Fibroblast of lung (primary cell): ENCODE measurements around the gene INHBE. TPM values are rescaled to one million over a fixed set of nuclear protein-coding genes. Genes with fewer than 3 reads are reported as not detected.

Experiments used
- DNase-seq, 2 donors: peaks; one replicate each; pipeline versions ENCODE4 v3.0.0 to v3.0.0-alpha.2; 2010; ENCODE audit warnings: low read depth in 2 of 2
- H2AFZ ChIP-seq: 2 replicates; pipeline ENCODE4 v1.5.1; 2012; ENCODE audit warnings: low read length, control low read depth, inconsistent platforms
- H3K27ac ChIP-seq: 2 replicates; pipeline ENCODE4 v1.5.1; 2011; ENCODE audit warnings: low read length, control low read depth; ENCODE audit not compliant: insufficient read depth
- H3K27me3 ChIP-seq: 2 replicates; pipeline ENCODE4 v1.5.1; 2011; ENCODE audit warnings: mild to moderate bottlenecking, low read length; ENCODE audit not compliant: control insufficient read depth, insufficient read depth
- H3K36me3 ChIP-seq: 2 replicates; pipeline ENCODE4 v1.5.1; 2011; ENCODE audit warnings: low read length; ENCODE audit not compliant: control insufficient read depth, insufficient read depth
- H3K4me1 ChIP-seq: 2 replicates; pipeline ENCODE4 v1.5.1; 2011; ENCODE audit warnings: low read length; ENCODE audit not compliant: control insufficient read depth, insufficient read depth; ENCODE audit errors: extremely low read depth
- H3K4me2 ChIP-seq: 2 replicates; pipeline ENCODE4 v1.5.1; 2011; ENCODE audit warnings: low read length, control low read depth; ENCODE audit not compliant: insufficient read depth; ENCODE audit errors: extremely low read depth
- H3K4me3 ChIP-seq, 4 experiments: fragments of 200-600 bp in 1 of 4; sonication (generic) in 1 of 4; replicated peaks in 1 of 4; 2 replicates each; pipeline ENCODE4 v1.5.1; 2011 to 2016; ENCODE audit warnings: low read length in 4 of 4, low read depth in 3 of 4, mild to moderate bottlenecking in 3 of 4, control low read depth in 2 of 4, inconsistent platforms in 1 of 4, mixed read lengths in 1 of 4; ENCODE audit not compliant: insufficient read depth in 1 of 4; ENCODE audit errors: control extremely low read depth in 1 of 4
- H3K79me2 ChIP-seq: 2 replicates; pipeline ENCODE4 v1.5.1; 2012; ENCODE audit warnings: mild to moderate bottlenecking, low read length, inconsistent platforms; ENCODE audit not compliant: control insufficient read depth, insufficient read depth
- H3K9ac ChIP-seq: 2 replicates; pipeline ENCODE4 v1.5.1; 2011; ENCODE audit warnings: mild to moderate bottlenecking, low read length, control low read depth; ENCODE audit not compliant: insufficient read depth
- H3K9me3 ChIP-seq: 2 replicates; pipeline ENCODE4 v1.5.1; 2012; ENCODE audit warnings: low read depth, low read length; ENCODE audit not compliant: control insufficient read depth, insufficient read depth
- H4K20me1 ChIP-seq: 2 replicates; pipeline ENCODE4 v1.5.1; 2011; ENCODE audit warnings: low read length; ENCODE audit not compliant: control insufficient read depth, insufficient read depth; ENCODE audit errors: extremely low read depth
- CTCF ChIP-seq, 2 donors: IDR thresholded peaks in 1 of 2; conservative IDR thresholded peaks in 1 of 2; 1 replicate in 1 of 2; 2 replicates in 1 of 2; pipeline ENCODE4 v1.5.1; 2011 to 2012; ENCODE audit warnings: low read length in 2 of 2, control low read depth in 1 of 2, inconsistent platforms in 1 of 2, low read depth in 1 of 2, mild to moderate bottlenecking in 1 of 2
- EZH2 ChIP-seq: IDR thresholded peaks from 2 replicates; pipeline ENCODE4 v1.5.1; 2012; ENCODE audit warnings: low read length, control low read depth, mild to moderate bottlenecking; ENCODE audit errors: missing control alignments
- polyA plus RNA-seq, 2 donors: library from polyadenylated mRNA; depleted of rRNA in 1 of 2; stranded (reverse) in 1 of 2; unstranded in 1 of 2; fragments of >200 nt; gene quantifications; 2 replicates each; pipeline ENCODE4 v1.2.1, GENCODE V29; 2011 to 2012; ENCODE audit warnings: missing spikeins in 1 of 2
- total RNA-seq: library from RNA; depleted of rRNA; stranded (reverse); fragments of >200 nt; gene quantifications from 2 replicates; pipeline ENCODE4 v1.2.1, GENCODE V29; 2014

The INHBE gene
- total and polyA plus RNA-seq, 2 donors (not counting 1 experiment from before 2014, with no cell fraction given): 0.67 to 26.4 TPM

- H3K4me1 ChIP-seq: peaks cover 12% of the 10 kb centered on the region
- H3K4me2 ChIP-seq: peak overlapping the region; percentile 100
- no peaks in the 10 kb centered on the region for H4K20me1 ChIP-seq
- no peaks in the 10 kb centered on the region for H3K36me3 ChIP-seq
- no peaks in the 10 kb centered on the region for H3K27me3 ChIP-seq
- DNase-seq: no peak
- no peaks in the 10 kb centered on the region for H3K79me2 ChIP-seq
- peak overlapping the region; percentile 83 to 89 (median 84) for H3K4me3 ChIP-seq
- peak overlapping the region; percentile 41 for H3K9ac ChIP-seq
- H3K9me3 ChIP-seq: no peaks in the 10 kb centered on the region
- peak overlapping the region; percentile 28 for H2AFZ ChIP-seq
- no peak for TF ChIP-seq EZH2
- no peak for TF ChIP-seq CTCF (conservative IDR thresholded peaks at IDR 0.05 in 1 of 2, IDR thresholded peaks at IDR 0.05 in 1 of 2; ENCODE audit: low read depth in 1 of 2, low read length in 2 of 2)
- peak overlapping the region; percentile 62 for H3K27ac ChIP-seq
These were observed 3.6 kb downstream of the INHBE start for GRCh38 chr12:57458665-57459054.

GRCh38 chr12:57459055-57459749 is 4.1 kb downstream of the INHBE start:
- peaks cover 12% of the 10 kb centered on the region for H3K4me1 ChIP-seq
- H3K9me3 ChIP-seq: no peaks in the 10 kb centered on the region
- peak overlapping the region; percentile 62 for H3K27ac ChIP-seq
- TF ChIP-seq CTCF (conservative IDR thresholded peaks at IDR 0.05 in 1 of 2, IDR thresholded peaks at IDR 0.05 in 1 of 2; ENCODE audit: low read depth in 1 of 2, low read length in 2 of 2): peak; percentile 74 to 98
- no peak for TF ChIP-seq EZH2
- peak; percentile 95 to 97 for DNase-seq
- H3K36me3 ChIP-seq: no peaks in the 10 kb centered on the region
- H3K27me3 ChIP-seq: no peaks in the 10 kb centered on the region
- peak overlapping the region; percentile 83 to 89 (median 84) for H3K4me3 ChIP-seq
- peak overlapping the region; percentile 41 for H3K9ac ChIP-seq
- H2AFZ ChIP-seq: peak overlapping the region; percentile 96
- no peaks in the 10 kb centered on the region for H4K20me1 ChIP-seq
- H3K79me2 ChIP-seq: no peaks in the 10 kb centered on the region
- H3K4me2 ChIP-seq: peak overlapping the region; percentile 100

- peaks cover 7% of the 10 kb centered on the region for H3K4me1 ChIP-seq
- H3K27ac ChIP-seq: peak within 1 kb of the TSS; percentile 62
- peak within 1 kb of the TSS; percentile 41 for H3K9ac ChIP-seq
- H3K4me3 ChIP-seq: peak within 1 kb of the TSS; percentile 83 to 89 (median 84)
- H3K36me3 ChIP-seq: no peaks in the 10 kb centered on the region
- peak in 1 of 2 donors; percentile 46 for DNase-seq
- H3K79me2 ChIP-seq: no peaks in the 10 kb centered on the region
- no peak for TF ChIP-seq CTCF (conservative IDR thresholded peaks at IDR 0.05 in 1 of 2, IDR thresholded peaks at IDR 0.05 in 1 of 2; ENCODE audit: low read depth in 1 of 2, low read length in 2 of 2)
- TF ChIP-seq EZH2: no peak
- H4K20me1 ChIP-seq: no peaks in the 10 kb centered on the region
- no peaks in the 10 kb centered on the region for H3K27me3 ChIP-seq
- peak within 1 kb of the TSS; percentile 100 for H3K4me2 ChIP-seq
- no peaks in the 10 kb centered on the region for H3K9me3 ChIP-seq
- peak within 1 kb of the TSS; percentile 96 for H2AFZ ChIP-seq
These were observed 4.8 kb downstream of the INHBE start, which contains the start of gene GLI1 for GRCh38 chr12:57459750-57460467. Gene GLI1 (plus strand): TSS chr12:57459785. CDS start chr12:57463692, 3,907 bp downstream.
